ENCODE measurements around the gene DYNLRB1.
"Not testable (repeated sequence)": the region's sequence is repeated elsewhere in the genome, so short reads cannot be mapped to it uniquely, and the experiment has no call there.

Gene DYNLRB1

GRCh38 chr20:34516247-34517113 lies at the start of gene DYNLRB1:
Gene DYNLRB1, plus strand, starts transcription at chr20:34516422. Its CDS starts 37 bp downstream, at chr20:34516459.
- peak; percentile 95 for DNase-seq (ENCODE audit: low spot score)

- DNase-seq (ENCODE audit: low spot score): no peak
Observed at GRCh38 chr20:34468951-34469350, 47.3 kb upstream of the DYNLRB1 start.

DNA sequence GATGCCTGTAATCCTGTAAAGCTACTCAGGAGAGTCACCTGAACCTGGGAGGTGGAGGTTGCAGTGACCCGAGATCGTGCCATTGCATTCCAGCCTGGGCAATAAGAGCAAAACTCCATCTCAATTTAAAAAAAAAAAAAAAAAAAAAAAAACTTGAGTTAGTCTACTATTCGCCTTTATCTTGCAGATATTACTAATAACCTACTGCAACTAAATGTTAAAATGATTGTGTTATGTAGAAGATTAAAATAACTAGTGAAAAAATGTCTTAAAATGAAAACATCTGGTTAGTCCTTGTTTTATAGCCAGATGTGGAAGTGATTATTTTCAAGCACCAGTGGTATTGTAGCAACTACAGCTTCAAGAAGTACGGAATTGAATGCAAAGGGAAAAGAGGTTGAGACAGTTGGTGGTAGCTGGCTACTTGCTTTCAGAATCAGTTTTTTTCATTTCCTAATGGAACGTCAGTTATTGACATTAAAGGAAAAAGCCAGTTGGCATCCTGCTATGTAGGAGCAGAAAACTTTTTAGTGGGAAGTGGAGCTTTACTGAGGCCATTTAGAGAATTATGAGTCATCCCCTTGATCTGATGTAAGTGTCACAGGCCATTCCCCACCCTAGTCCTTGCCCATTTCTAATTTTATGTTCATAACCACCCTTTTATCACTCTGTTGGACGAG lies 43.8 kb upstream of the DYNLRB1 start:
- no peak for DNase-seq (ENCODE audit: low spot score)

DNA sequence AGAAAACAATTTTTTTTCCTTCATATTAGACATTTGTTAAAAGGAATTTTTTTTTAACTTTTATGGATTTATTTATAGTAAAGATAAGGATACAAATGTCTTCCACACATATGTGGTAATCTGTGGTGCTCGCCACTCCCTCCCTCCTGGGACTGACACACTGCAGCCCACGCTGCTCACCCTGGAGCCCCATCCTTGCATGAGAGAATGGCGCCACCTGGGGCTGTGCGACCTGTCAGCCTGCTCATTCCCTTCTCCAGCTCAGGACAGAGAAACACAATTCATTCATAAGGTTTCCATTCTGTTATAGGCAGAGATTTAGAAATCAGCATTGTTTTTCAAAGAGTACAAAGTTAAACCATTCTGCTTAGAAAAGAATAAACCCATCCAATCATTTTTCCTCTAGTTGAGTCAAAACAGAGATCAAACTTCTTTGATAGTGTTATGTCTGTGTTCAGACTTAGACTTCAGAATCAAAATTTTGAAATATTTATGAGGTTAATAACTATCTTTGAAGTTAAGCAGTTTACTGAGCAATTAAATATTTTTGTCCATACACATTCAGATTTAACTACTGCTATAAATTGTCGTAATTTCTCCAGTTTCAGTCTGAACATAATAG lies 42.8 kb upstream of the DYNLRB1 start:
- DNase-seq (ENCODE audit: low spot score): peak; percentile 13

GRCh38 chr20:34475979-34476736 lies 40.1 kb upstream of the DYNLRB1 start:
- DNase-seq (ENCODE audit: low spot score): peak; percentile 33

GRCh38 chr20:34479627-34480026 lies 36.6 kb upstream of the DYNLRB1 start:
- no peak for DNase-seq (ENCODE audit: low spot score)

DNA sequence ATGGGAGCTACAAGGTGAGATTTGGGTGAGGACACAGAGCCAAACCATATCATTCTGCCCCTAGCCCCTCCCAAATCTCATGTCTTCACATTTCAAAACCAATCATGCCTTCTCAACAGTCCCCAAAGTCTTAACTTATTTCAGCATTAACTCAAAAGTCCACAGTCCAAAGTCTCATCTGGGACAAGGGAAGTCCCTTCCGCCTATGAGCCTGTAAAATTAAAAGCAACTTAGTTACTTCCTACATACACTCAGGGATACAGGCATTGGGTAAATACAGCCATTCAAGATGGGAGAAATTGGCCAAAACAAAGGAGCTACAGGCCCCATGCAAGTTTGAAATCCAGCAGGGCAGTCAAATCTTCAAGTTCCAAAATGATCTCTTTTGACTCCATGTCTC lies 34.1 kb upstream of the DYNLRB1 start:
- DNase-seq (ENCODE audit: low spot score): not testable (repeated sequence)

- DNase-seq (ENCODE audit: low spot score): not testable (repeated sequence)
Observed at GRCh38 chr20:34483585-34484220, 32.5 kb upstream of the DYNLRB1 start.

GRCh38 chr20:34485068-34485634 lies 31.1 kb upstream of the DYNLRB1 start:
- DNase-seq (ENCODE audit: low spot score): no peak

DNA sequence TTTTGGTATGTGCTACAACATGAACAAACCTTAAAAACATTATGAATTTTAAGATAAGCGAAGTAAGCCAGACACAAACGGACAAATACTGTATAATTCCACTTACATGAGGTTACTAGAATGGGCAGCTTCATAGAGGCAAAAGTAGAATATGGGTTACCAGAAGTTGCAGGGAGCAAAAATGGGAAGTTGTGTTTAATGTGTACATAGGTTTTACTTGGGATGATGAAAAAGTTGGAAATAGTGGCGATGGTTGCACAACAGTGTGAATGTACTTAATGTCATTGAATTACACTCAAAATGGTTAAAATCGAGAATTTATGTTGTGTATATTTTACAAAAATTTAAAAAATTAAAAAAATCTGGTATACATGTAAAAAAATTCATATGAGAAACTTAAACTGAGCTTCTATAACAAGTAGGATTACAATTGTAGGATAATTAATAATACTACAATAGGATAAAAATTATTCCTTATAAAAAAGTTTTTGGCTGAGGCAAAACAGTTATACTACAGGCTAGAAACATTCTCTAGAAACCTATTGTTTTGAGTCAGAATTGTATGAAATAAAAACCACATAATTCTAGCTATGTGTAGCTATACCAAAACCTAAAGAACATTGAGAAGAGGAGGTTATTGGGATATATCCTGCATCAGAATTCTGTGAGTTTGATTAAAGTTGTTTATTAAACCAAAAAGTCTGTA lies 24.8 kb upstream of the DYNLRB1 start:
- DNase-seq (ENCODE audit: low spot score): no peak

- DNase-seq (ENCODE audit: low spot score): no peak
Observed at GRCh38 chr20:34491932-34492509, 24.2 kb upstream of the DYNLRB1 start.

DNA sequence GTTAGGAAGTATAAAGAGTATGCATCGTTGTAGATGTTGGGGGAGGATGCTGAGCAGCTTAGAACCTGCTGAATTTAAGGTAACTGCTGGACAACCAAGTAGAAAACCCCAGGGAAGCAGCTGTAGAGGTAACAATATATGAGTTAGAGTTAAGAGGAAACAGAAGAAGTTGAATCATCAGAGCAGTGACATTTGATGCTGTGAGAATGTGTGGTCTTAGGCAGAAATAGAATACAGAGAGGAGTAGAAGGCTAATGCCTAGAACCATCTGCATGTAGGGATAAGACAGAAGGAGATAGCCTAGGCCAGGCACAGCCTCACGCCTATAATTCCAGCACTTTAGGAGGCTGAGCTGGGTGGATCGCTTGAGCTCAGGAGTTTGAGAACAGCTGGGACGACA lies 22.6 kb upstream of the DYNLRB1 start:
- no peak for DNase-seq (ENCODE audit: low spot score)

DNA sequence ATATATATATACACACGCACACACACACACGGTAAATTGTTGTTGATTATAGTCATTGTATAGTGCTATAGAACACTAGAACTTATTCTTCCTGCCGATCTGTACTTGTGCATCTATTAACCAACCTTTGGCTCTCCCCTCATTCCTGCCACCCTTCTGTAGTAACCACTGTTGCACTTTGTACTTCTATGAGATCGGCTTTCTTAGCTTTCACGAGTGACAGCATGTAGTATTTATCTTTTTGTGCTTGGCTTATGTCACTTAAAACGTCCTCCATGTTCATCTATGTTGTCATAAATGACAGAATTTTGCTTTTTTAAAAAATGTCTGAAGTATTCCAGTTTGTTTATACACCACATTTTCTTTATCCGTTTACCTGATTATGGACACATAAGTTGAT lies 20.9 kb upstream of the DYNLRB1 start:
- no peak for DNase-seq (ENCODE audit: low spot score)

DNA sequence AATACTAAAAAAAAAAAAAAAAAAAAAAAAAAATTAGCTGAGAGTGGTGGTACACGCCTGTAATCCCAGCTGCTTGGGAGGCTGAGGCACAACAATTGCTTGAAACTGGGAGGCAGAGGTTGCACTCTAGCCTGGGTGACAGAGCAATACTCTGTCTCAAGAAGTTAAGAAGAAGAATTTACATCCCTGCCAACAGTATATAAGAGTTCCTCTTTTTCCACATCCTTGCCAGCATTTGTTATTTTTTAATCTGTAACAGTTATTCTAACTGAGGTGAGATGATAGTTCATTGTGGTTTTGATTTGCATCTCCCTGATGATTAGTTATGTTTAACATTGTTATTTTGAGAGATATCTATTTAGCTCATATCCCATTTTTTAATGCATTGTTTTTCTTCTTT lies 20.3 kb upstream of the DYNLRB1 start:
- DNase-seq (ENCODE audit: low spot score): no peak

DNA sequence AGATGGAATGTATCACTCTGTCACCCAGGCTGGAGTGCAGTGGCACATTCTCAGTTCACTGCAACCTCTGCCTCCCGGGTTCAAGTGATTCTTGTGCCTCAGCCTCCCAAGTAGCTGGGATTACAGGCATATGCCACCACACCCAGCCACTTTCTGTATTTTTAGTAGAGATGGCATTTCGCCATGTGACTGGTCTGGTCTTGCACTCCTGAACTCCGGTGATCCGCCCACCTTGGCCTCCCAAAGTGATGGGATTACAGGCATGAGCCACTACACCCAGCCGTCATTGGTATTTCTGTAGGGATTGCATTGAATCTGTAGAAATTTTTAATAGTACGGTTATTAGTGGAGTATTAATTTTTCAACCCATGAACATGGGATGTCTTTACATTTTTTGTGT lies 18.6 kb upstream of the DYNLRB1 start:
- not testable (repeated sequence) for DNase-seq (ENCODE audit: low spot score)

DNA sequence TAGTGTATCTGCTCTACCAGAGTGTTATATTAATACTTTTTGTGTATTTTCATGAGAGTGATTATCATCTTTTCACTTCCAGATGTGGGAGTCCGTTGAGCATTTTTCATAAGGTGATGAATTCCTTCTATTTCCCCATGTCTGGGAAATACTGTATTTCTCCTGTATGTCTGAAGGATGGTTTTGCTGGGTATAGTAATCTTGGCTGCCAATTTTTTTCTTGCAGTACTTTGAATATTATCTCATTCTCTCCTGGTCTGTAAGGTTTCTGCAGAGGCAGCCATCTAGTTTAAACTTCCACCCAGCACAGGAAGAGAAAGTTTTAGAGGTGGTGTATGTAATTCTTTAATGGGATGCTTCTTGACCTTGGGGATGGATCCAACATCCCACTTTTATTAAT lies 15.4 kb upstream of the DYNLRB1 start:
- no peak for DNase-seq (ENCODE audit: low spot score)

GRCh38 chr20:34506480-34506879 lies 9.7 kb upstream of the DYNLRB1 start:
- DNase-seq (ENCODE audit: low spot score): no peak

DNA sequence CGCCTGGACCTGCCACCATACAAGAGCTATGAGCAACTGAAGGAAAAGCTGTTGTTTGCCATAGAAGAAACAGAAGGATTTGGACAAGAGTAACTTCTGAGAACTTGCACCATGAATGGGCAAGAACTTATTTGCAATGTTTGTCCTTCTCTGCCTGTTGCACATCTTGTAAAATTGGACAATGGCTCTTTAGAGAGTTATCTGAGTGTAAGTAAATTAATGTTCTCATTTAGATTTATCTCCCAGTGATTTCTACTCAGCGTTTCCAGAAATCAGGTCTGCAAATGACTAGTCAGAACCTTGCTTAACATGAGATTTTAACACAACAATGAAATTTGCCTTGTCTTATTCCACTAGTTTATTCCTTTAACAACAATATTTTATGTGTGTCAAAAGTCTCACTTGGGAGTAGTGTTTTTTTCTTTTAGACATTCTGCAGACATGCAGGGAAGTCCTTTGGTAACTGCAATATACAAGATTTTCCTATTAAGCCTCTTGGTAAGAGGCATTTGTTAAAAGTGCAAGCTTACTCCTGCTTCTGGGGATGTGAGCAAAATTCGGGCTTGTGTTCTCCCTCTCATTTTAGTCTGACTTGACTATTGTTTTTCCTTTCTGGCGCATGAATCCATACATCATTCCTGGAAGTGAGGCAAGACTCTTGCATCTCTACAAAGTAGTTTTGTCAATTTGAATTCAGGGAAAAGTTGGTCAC lies 8.4 kb upstream of the DYNLRB1 start:
- DNase-seq (ENCODE audit: low spot score): no peak

DNA sequence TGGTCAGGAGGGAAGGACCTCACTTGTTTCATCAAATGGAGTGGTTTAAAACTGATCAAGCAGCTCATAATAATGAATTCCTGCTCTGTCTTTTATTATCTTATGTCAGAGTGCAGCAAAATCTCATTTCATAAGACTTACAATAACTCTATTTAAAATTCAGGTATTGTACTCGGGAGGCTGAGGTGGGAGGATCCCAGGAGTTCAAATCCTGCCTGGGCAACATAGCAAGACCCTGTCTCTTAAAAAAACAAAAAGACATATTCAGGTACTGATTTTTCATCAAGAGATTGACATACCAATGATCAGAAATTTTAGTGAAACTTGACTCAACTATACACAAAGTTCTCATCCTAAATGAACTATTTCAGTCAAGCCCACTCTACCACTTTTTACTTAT lies 5.6 kb upstream of the DYNLRB1 start:
- DNase-seq (ENCODE audit: low spot score): no peak

GRCh38 chr20:34511891-34512265 lies 4.3 kb upstream of the DYNLRB1 start:
- DNase-seq (ENCODE audit: low spot score): no peak
